Type B pancreatic cell (in vitro differentiated cells): ENCODE measurements around the gene FHOD1. TPM values are rescaled to one million over a fixed set of nuclear protein-coding genes. Genes with fewer than 3 reads are reported as not detected.

Experiments used
- DNase-seq: peaks from one replicate; pipeline ENCODE4 v3.0.0; 2021; ENCODE audit warnings: mixed read lengths; ENCODE audit not compliant: unreplicated experiment; ENCODE audit errors: extremely low spot score
- H3K27ac Mint-ChIP-seq: 2 replicates; pipeline ENCODE4 v1.8.0; 2021; ENCODE audit warnings: mild to moderate bottlenecking, mixed read lengths
- H3K27me3 Mint-ChIP-seq: 2 replicates; pipeline ENCODE4 v1.8.0; 2021; ENCODE audit warnings: mixed read lengths
- H3K36me3 Mint-ChIP-seq: 2 replicates; pipeline ENCODE4 v1.8.0; 2021; ENCODE audit warnings: mixed read lengths
- H3K4me1 Mint-ChIP-seq: one replicate; pipeline ENCODE4 v1.8.0; 2021; ENCODE audit warnings: mixed read lengths; ENCODE audit not compliant: unreplicated experiment
- H3K4me3 Mint-ChIP-seq: 2 replicates; pipeline ENCODE4 v1.8.0; 2021; ENCODE audit warnings: mild to moderate bottlenecking, mixed read lengths
- H3K9me3 Mint-ChIP-seq: 2 replicates; pipeline ENCODE4 v1.8.0; 2021; ENCODE audit warnings: mixed read lengths
- CTCF ChIP-seq: fragments of 200-600 bp; sonication (generic); conservative IDR thresholded peaks from 2 replicates; pipeline ENCODE4 v1.5.0; 2021; ENCODE audit warnings: antibody characterized with exemption, mild to moderate bottlenecking
- long read RNA-seq: library from polyadenylated mRNA; unstranded; transcript quantifications from one replicate; pipeline ENCODE4 v2.0.0, GENCODE V29; 2020
- total RNA-seq: library from RNA; stranded (reverse); gene quantifications from 2 replicates; pipeline ENCODE4 v1.2.1, GENCODE V29; 2021; ENCODE audit warnings: low replicate concordance

Gene FHOD1
- 15.2 and 34.7 TPM in 2 replicates for total RNA-seq
- long read RNA-seq, partial matches to known transcripts: 1 of 2 reads
- long read RNA-seq, other reads (novel, unspliced or antisense): 1 of 2 reads

GRCh38 chr16:67247192-67248072 lies at the start of gene FHOD1:
Gene FHOD1, minus strand, starts transcription at chr16:67247481. Its CDS starts 71 bp downstream, at chr16:67247410.
- DNase-seq: peak; percentile 97
- peak within 1 kb of the TSS; percentile 84 for H3K4me3 Mint-ChIP-seq
- peaks cover 25% of the 10 kb centered on the region for H3K4me1 Mint-ChIP-seq
- peak within 1 kb of the TSS; percentile 89 for H3K27ac Mint-ChIP-seq
- no peaks in the 10 kb centered on the region for H3K9me3 Mint-ChIP-seq
- H3K36me3 Mint-ChIP-seq: no peaks in the 10 kb centered on the region
- H3K27me3 Mint-ChIP-seq: peaks cover 38% of the 10 kb centered on the region
- peak; percentile 40 for TF ChIP-seq CTCF

GRCh38 chr16:67296420-67296819 lies 49.1 kb upstream of the FHOD1 start:
- peaks cover 20% of the 10 kb centered on the region for H3K27me3 Mint-ChIP-seq
- no peaks in the 10 kb centered on the region for H3K36me3 Mint-ChIP-seq
- DNase-seq: no peak
- H3K27ac Mint-ChIP-seq: no peak overlapping the region
- no peak for TF ChIP-seq CTCF
- no peaks in the 10 kb centered on the region for H3K9me3 Mint-ChIP-seq
- no peak overlapping the region for H3K4me3 Mint-ChIP-seq
- H3K4me1 Mint-ChIP-seq: peaks cover 4% of the 10 kb centered on the region

GRCh38 chr16:67294938-67295361 lies 47.7 kb upstream of the FHOD1 start:
- Mint-ChIP-seq H3K9me3 (no peaks in the 10 kb centered on the region), H3K4me1 (no peaks in the 10 kb centered on the region), H3K27me3 (peaks cover 20% of the 10 kb centered on the region), H3K27ac (no peak overlapping the region), H3K4me3 (no peak overlapping the region), H3K36me3 (no peaks in the 10 kb centered on the region)
- TF ChIP-seq CTCF: no peak
- no peak for DNase-seq

GRCh38 chr16:67294171-67294757 lies 47.0 kb upstream of the FHOD1 start:
- TF ChIP-seq CTCF: no peak
- Mint-ChIP-seq H3K36me3 (no peaks in the 10 kb centered on the region), H3K27me3 (peaks cover 20% of the 10 kb centered on the region), H3K4me3 (no peak overlapping the region), H3K27ac (no peak overlapping the region), H3K9me3 (no peaks in the 10 kb centered on the region), H3K4me1 (no peaks in the 10 kb centered on the region)
- no peak for DNase-seq

GRCh38 chr16:67291461-67291860 lies 44.2 kb upstream of the FHOD1 start:
- H3K27ac Mint-ChIP-seq: no peak overlapping the region
- TF ChIP-seq CTCF: no peak

More at GRCh38 chr16:67291461-67291860, 44.2 kb upstream of the FHOD1 start:
- no peak for DNase-seq
- Mint-ChIP-seq H3K36me3 (no peaks in the 10 kb centered on the region), H3K4me1 (no peaks in the 10 kb centered on the region), H3K27me3 (peaks cover 15% of the 10 kb centered on the region), H3K4me3 (no peak overlapping the region), H3K9me3 (no peaks in the 10 kb centered on the region)
